Activated naive CD8-positive, alpha-beta T cell treated with anti-CD3 and anti-CD28 coated beads, Interleukin-2, amount 50 U/mL, for 16 hours (primary cell): ENCODE data around the gene SMPDL3A.

Source experiments
- DNase-seq: peaks from one replicate; pipeline ENCODE4 v3.0.0-alpha.2; 2020; ENCODE audit warnings: low read depth, low spot score

Gene SMPDL3A

DNA sequence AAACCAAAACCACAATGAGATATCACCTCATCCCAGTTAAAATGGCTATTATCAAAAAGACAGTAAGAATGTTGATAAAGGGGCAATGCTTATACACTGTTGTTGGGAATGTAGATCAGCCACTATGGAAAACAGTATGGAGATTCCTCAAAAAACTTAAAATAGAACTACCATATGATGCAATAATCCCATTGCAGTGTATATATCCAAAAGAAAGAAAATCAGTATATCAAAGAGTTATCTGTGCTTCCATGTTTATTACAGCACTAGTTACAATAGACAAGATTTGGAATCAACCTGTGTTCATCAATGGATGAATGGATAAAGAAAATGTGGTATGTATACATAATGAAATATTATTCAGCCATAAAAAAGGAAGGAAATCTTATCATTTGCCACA lies 13.1 kb upstream of the SMPDL3A start:
- no peak for DNase-seq

DNA sequence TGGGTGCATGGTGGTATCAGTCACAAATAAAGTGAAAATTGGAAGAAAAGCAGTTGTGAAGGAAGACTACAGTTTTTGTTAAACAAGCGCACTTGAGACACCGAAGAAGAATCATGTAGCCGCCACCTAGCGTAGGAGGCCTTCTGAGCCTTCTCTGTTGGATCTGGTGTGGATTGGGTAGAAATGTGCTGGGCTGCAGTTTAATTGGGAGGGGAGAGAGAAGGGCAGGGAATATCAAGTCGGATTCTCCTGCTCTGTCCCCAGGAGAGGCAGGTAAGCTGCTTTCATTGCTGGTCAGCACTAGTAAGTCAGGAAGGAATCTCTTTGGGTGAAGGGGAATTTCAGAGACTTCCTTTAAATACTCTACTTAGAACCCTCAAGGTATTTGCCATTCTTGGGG lies 10.8 kb upstream of the SMPDL3A start:
- no peak for DNase-seq

DNA sequence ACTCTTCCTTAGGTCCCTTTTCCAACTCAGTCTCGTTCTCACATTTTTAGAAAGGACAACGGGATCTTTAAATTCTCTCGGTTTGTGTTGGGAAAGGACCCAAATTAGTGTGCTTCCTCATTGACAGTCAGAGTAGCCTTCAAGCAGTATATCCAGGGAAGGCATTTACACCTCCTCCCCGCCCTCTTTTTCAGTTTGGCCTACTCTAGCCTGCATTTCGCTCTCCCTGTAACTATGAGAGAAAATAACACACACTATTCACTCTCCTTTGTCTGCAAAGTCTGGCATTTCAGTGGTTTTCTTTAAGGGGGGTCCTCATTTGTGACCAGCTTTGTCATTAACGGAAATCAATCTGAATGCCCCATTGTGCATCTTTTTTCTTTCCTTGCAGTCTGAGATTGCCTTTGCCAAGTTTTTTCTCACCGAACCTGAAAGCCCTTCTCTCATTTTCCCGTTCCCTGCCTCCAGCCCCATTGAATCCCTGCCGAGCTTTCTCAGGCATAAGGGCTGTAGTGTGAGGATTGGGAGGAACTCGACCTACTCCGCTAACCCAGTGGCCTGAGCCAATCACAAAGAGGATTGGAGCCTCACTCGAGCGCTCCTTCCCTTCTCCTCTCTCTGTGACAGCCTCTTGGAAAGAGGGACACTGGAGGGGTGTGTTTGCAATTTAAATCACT lies 9.9 kb upstream of the SMPDL3A start:
- DNase-seq, result no peak

DNA sequence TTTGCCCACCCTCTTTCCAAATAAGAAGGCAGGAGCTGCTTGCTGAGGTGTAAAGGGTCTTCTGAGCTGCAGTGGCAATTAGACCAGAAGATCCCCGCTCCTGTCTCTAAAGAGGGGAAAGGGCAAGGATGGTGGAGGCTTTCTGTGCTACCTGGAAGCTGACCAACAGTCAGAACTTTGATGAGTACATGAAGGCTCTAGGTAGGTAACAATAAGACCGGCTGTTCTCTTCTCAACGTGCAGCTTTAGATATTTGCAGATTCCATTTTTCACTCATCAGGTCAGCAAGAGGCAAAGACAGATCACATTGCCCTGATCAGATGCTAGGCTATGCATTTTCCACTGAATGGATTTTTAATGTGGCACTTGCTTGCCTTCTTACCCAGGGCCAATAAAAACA lies 9.4 kb upstream of the SMPDL3A start, which contains the start of gene FABP7:
FABP7 (plus strand) TSS at position 50 of the 400 bp plus-strand sequence; CDS start at position 129, 79 bp downstream.
- DNase-seq, result no peak

DNA sequence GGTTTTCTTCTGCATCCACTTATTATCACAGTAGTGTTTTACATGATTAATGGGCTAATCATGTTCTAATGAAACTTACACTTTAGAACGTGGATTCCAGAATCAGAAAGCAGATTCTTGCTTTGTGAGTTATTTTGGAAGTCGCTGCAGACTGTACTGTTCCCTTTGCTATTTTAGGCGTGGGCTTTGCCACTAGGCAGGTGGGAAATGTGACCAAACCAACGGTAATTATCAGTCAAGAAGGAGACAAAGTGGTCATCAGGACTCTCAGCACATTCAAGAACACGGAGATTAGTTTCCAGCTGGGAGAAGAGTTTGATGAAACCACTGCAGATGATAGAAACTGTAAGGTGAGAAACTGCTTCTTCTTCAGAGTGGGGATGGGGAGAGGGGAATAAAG lies 8.9 kb upstream of the SMPDL3A start:
- no peak for DNase-seq

DNA sequence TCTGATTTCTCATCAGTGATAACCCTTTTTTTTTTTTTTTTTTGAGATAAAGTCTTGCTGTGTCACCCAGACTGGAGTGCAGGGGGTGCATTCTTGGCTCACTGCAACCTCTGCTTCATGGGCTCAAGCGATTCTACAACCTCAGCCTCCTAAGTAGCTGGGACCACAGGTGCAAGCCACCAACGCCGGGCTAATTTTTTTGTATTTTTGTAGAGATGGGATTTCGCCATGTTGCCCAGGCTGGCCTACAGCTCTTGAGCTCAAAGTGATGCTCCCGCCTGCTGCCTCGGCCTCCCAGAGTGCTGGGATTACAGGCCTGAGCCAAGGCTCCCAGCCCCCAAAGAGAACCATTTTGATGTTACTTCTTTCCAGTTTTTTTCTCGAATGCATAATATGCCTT lies 7.3 kb upstream of the SMPDL3A start:
- no peak for DNase-seq

DNA sequence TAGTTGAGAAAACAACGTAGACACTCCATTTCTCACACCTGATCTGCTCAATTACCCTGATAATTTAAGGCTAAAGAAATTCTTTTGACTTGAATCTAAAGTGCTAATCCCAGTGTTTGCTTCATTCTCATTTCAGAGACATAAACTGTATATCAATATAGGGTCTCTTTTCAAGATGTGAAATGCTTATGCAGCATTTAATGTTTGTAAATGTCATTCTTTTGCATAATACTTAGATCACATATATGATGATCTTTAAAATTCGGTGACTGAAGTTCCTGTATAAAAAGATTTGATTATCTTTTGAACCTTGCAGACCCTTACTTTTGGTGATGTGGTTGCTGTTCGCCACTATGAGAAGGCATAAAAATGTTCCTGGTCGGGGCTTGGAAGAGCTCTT lies 5.7 kb upstream of the SMPDL3A start:
- DNase-seq, result no peak

DNA sequence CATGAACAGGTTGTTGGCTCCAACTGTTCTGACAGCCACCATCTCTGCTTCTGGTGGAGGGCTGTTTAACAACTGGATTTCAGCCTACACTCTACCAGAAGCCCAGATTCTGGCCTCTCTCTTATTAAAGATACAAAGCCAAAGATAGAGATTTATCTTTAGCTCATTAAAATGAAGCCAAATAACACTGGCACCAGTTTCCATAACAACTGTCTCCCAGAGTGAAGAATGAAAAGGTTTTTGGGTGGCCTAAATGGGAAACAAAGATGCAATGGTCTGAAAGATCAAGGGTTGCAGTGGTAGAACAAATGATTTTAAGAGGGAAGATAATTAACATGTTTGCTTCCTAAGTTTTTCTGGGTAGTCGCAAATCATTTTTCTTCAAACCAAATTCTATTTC lies 3.2 kb upstream of the SMPDL3A start:
- no peak for DNase-seq

DNA sequence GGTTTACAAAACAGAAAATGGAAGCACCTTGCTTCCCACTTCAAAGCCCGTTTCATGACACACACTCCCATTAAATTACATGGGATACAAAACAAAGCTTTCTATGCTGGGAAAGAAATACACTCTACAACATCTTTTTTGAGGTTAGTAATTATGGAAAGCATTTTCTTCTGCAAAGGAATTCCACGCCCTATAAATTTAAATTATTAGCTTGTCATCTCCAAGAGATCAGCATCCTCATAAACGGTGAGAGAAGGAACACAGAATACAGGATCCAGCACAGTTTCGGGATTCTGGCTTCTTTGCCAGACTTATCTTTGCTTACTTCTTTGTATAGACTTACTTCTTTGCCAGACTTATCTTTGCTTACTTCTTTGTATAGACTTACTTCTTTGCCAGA lies 1.3 kb upstream of the SMPDL3A start:
- DNase-seq, result no peak

DNA sequence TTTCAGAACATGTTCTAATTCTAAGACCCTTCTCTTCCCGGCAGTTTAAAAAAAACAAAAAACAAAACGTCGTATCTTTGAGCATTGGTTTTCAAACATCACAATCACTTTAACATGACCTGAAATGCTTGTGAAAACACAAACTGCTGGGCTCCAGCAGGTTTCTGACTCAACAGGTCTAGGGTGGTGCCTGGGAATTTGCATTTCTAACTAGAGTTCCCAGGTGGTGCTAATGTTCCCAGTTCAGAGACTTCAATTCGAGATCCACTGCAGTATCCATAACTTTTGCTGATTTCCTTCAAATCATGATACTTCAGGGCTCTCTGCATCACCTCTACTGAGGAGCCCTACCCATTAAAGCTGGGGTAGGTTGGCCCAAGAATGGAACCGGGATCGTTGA lies 850 bp upstream of the SMPDL3A start:
- DNase-seq, result no peak

DNA sequence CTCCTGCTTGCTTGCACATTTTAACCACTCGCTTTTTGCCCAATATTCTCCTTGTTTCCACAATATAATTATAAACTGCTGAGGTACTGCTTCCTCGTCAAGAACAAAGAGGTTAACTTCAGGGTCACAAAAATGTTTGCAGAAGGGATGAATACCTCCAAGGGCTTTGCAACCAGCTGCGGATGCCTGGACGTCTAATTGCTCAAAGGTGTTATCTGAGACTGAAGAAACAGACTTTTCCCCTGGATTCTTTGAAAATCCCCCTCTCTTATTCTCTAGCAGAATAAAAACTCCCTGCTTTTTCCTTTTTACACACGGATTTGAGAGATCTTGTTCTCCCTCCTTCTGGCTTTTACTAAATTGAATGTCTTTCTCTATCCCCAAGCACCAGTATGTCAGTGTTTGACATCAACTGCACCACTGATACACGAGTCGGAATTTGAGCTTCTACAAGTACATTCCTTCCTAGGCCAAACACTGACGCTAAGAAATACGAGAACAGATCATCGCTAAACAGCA lies 336 bp upstream of the SMPDL3A start:
- DNase-seq, result no peak

DNA sequence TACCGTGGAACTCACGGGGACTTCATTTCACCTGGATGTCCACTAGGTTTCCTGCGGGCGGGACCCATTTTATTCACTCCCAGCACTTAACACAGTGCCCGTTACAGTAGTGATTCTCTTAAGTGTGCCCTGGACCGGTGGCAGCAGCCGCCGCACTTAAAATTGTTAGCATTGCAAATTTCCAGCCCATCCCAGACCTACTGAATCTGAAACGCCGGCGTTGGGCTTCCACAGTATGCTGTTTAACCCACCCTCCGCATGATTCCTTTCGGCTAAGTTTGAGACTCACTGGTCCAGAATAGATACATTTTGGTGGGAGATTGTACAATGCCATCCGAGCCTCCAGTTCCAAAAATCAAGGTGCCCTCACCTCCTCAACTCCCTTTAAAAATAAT lies 967 bp downstream of the SMPDL3A start:
- DNase-seq, result no peak

DNA sequence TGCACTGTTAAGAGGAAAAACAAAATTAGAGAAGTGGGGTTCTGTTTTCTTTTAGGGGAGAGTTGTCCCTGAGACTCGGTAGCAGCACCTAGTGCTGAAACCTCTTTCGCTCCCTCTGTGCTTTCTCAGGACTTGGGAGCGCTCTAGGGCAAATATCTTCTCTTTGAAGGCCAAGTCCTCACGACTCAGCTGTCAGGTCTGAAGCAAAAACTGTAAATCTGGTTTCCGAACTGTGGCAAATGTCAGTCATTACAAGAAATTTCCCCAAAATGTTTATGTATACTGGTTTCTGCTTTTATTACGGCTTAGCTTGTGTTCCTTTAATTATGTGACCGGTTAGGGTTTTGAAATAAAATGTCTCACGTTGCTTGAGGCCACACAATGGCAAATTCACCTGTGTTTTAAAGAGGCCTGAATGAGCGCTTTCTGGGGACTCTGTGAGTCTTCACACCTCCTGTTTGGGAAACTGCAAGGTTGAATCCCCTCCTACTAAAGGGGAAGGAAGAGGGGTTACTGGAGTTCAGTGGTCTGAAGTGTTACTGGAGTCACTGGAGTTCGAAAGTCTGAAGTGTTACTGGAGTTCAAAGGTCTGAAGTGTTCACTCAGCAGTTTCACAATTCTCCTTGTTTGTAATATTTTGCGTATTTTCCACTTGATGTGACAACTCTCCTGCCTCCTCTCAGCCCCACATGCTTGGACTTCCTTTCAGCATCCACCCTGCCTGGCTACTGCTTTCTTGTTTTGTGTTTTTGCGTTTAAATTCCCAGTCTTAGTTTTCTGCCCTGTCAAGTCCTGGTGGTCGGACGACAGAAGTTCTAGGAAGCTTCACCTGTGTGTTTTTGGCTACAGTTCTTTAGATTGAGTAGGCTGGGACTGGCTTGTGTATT lies 1.6 kb downstream of the SMPDL3A start:
- no peak for DNase-seq

DNA sequence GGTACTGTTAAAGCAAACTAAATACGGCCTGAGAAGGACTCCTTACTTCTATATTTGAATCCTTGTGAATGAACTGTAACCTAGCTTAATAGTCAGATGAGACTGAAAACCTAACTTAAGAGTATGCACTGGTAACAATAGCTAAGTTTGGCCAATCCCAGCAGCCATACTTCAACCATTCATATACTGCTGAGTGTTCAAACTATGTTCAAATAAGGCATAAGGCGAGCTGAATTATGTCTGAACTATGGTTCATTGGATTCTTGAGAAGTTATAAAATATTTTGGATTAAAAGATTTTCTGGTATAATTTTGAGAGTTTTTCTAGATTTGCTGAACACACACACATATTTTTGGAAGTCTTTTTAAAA lies 2.2 kb downstream of the SMPDL3A start:
- no peak for DNase-seq

DNA sequence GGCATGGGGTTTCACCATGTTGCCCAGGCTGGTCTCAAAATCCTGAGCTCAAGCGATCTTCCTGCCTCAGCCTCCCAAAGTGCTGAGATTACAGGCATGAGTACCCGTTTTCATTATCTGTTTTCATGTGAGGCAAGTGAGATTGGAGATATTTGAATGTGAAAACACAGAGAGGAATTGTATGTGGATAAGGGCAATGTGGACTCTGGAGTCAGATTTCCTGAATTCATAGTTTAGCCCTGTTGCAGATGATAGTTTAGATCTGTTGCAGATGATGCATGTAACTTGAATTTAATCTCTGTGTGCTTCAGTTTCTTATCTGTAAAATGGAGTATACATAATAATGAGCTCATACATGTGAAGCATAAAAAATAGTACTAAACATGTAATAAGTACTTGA lies 3.7 kb downstream of the SMPDL3A start:
- no peak for DNase-seq

DNA sequence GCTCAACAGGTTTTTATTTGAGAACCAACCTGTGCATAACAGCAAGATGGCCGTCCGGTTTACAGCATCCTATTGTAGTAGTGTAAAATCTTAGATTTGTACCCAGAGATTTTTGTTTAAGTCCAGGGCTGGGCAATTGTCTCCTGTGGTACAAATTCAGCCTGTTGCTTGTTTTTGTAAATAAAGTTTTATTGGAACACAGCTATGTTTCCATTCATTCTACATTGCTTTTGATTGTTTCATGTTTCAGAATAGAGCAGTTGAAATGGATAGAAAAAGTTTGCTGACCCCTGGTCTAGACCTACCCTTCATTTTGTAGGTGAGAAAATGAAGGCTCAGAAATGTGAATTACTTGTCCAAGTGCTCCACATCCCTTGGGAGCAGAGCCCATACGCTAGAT lies 8.5 kb downstream of the SMPDL3A start:
- DNase-seq, result no peak

DNA sequence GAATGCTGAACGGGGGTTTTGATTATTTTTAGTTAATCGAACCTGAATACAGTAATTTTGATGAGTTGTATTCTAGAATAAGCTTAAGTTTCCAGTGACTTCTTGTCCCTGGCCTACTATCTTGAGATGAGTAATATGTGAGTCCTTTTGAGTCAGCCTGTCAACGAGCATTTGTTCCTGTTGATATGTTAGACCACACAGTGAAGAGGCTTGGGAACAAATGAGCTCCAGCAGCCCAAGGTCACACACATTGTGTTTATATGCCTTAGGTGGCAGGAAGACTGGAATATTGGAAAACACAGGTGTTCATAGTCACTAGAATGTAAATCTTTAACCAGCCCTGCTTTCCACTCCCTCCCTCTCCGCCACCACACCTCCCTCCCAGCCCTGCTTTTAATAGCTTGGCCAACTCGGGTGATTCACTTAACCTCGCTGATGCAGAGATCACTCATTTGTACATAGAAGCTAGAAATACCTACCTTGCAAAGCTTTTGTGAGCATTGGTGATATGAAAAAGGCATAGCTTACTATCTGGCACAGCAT lies 9.1 kb downstream of the SMPDL3A start:
- no peak for DNase-seq

DNA sequence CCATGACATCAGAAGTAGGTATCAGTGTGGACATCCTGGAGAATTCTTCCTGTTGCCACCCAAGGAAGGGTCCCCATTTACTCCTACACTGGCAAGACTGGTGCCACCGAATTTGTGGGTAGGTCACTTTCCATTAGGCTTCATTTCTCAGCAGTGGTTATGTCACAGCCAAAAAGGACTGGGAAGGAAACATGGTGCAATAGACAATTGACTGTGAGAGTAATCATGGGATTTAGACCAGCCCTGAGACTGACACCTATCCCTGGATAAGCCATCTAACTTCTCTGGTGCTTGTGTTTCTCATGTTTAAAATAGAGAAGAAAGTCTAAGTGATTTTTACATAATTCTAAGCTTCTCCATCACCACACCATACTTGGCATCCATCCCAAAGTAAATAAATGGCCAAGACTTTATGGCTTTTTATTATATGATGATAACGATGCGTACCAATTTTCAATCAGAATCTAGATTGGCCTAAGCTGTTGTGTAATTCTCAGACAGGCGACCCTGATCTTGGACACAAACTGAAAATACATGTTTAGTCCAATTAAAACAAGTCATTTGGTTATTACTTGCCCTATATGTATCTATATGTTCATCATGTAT lies 10.2 kb downstream of the SMPDL3A start:
- no peak for DNase-seq

DNA sequence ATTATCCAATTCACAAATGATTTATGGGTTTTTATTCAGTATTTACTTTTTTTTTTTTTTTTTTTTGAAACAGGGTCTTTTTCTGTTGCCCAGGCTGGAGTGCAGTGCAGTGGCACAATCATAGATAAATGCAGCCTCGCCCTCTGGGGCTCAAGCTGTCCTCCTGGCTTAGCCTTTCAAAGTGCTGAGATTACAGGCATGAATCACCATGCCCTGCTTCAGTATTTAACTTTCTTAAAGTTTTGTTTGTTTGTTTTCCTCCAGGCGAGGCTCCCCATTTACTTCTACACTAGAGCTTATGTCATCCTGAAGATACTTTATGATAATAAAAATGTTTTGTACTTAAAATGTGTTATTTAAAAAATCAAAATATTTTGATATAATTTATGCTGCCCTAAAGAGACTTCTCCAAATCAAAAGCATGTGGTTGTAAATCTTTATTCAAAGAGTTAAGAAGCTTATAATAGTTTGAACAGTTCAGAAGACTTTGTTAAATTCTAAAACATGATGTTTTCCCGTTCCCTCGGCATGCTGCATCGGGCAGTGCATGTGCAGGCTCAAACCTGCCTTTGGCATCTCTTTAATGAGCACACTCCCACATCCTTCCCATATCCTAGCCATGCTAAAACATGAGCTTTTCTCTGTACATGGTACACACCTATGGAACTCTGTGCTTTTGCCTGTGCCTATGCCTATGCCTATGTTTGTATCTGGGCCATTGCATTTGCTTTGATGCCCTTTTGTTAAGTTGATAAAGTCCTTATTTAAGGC lies 11.0 kb downstream of the SMPDL3A start:
- no peak for DNase-seq

DNA sequence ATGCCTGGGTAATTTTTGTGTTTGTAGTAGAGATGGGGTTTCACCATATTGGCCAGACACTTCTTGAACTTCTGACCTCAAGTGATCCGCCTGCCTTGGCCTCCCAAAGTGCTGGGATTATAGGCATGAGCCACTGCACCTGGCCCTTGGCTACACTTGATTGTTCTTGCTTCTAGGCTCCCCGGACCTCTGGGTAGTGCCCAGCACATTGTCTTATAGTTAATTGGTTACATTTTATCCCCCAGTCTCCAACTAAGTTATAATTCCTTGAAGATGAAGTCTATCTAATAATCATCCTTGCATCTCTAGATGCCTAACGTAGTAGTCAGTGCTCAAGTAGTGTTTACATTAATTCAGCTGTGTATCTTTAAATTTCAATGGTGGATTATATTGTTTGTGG lies 11.8 kb downstream of the SMPDL3A start:
- DNase-seq, result no peak

DNA sequence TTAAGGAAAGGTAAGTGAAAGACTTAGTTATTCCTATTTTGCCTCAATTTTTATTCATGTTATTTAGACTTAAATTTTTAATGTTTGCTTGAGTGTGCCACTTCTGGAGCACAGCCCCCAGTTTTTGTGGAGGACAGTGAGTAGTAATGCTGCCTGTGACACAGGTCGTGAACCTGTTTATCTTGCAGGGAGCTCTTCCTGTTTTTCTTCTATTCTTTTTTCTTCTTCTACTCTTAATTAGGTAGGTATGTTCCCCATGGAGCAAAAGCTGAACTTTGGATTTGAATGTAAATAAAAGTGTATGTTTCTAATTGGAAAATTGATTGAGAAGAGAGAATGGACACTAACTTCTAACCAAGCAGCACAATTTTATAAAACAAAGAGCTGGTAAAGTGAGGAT lies 12.3 kb downstream of the SMPDL3A start:
- no peak for DNase-seq
